ENCODE measurements around the gene WDCP. TPM values are rescaled to one million over a fixed set of nuclear protein-coding genes. Genes with fewer than 3 reads are reported as not detected.

WDCP gene
- total and polyA plus RNA-seq, 5 donors from 2014 or later = 3.4 to 11.0 (median 5.3) TPM

DNA sequence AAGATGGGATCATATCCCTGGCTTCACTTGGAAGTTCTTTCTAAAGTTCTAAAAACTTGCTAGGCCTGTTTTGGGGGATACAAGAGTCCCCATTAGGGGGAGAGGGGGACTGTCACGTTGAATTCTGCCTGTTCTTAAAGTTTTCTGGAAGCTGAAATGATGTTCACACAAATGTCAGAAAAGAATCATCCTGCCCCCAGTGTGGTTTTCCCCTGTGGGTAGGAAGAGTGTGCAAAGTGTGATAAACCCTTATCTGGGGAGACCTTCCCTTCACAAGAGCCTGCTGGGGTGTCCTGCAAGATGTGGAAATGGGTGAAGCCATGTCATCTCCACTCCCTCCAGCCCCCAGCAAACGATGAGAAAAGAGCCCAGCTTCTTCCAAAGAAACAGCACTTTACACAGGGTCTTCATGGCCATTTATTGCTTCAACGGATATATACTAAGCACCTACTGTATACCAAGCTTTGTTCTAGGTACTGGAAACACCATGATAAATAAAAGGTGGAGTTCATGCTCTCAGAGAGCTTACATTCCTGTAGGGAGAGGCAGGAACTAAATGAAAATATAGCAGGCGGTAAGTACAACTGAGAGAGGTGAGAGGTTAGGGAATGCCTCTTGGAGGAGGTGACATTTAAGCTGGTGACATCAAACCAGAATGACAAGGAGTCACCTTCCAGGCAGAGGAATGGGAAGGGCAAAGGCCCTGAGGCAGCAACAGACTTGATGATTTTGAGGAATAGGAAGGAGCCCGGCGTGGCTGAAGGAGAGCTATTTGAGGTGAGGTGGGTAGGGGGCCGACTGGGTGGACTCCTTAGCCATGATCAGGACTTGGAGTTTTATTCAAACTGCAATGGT, 35.7 kb downstream of the WDCP start:
- Histone ChIP-seq H3K27me3 (ENCODE audit: control insufficient read depth, insufficient read depth, low read length) (peaks cover 16% of the 10 kb centered on the region), H3K4me1 (ENCODE audit: control insufficient read depth, insufficient read depth, low read length, poor library complexity, severe bottlenecking) (peaks cover 12% of the 10 kb centered on the region), H3K9me3 (ENCODE audit: control insufficient read depth in 2 of 2, low read length in 2 of 2) (no peaks in the 10 kb centered on the region), H3K27ac (ENCODE audit: insufficient read depth, low read length, poor library complexity, severe bottlenecking) (no peak overlapping the region), H3K36me3 (ENCODE audit: control insufficient read depth, insufficient read depth, low read length) (no peaks in the 10 kb centered on the region), H3K4me3 (ENCODE audit: low read depth, low read length) (no peak overlapping the region)
- H3K4me1 Mint-ChIP-seq = peaks cover 0 to 6% (median 3%) of the 10 kb centered on the region in 4 donors
- no peak overlapping the region for H3K27ac Mint-ChIP-seq
- DNase-seq = no peak
- peaks cover 3% of the 10 kb centered on the region for H3K36me3 Mint-ChIP-seq
- ATAC-seq (ENCODE audit: low read depth in 2 of 2) = no peak
- H3K9me3 Mint-ChIP-seq = no peaks in the 10 kb centered on the region
- no peak overlapping the region for H3K4me3 Mint-ChIP-seq
- H3K27me3 Mint-ChIP-seq = peaks cover 34% of the 10 kb centered on the region

DNA sequence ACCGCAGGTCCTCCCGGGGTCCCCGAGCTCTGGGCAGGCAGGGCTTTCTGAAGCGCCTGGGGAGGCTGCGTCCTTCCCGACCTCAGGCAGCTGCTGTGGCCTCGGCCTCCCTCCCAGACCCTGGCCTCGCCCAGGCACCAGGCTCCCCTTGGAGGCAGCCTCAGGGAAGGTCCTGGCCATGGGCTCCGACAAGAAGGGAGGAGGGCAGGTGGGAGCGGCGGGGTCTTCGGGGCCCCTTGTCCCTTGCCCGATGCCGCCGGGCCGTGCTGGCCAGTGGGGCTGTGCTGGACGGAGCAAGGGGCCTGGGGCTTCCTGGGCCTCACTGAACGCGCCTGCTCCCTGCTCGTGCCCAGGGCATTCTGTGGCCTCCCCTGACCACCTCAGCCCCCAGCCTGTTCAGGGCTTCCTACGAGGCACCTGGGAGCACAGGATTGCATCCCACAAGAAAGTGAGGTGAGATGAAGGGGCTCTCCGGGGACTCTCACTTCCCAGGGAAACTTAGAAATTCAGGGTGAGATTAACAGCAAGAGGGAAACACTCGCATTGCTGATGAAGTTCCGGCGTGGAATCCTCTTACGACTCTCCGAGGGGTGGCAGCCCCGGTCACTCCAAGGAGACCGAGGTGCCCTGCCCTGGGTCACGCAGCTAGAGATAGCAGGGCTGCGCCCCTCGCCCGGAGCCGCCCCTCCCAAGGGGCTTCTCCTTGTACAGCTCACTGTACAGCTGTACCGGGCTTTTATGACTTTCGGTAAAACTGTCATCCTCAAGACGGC, 36.5 kb downstream of the WDCP start:
- Histone ChIP-seq H3K9me3 (ENCODE audit: control insufficient read depth in 2 of 2, low read length in 2 of 2) (no peaks in the 10 kb centered on the region), H3K27me3 (ENCODE audit: control insufficient read depth, insufficient read depth, low read length) (peaks cover 16% of the 10 kb centered on the region), H3K4me3 (ENCODE audit: low read depth, low read length) (no peak overlapping the region), H3K4me1 (ENCODE audit: control insufficient read depth, insufficient read depth, low read length, poor library complexity, severe bottlenecking) (peaks cover 12% of the 10 kb centered on the region), H3K27ac (ENCODE audit: insufficient read depth, low read length, poor library complexity, severe bottlenecking) (no peak overlapping the region), H3K36me3 (ENCODE audit: control insufficient read depth, insufficient read depth, low read length) (no peaks in the 10 kb centered on the region)
- DNase-seq (no peak), ATAC-seq (ENCODE audit: low read depth in 2 of 2) (no peak)
- H3K4me1 Mint-ChIP-seq = peaks cover 0 to 6% (median 3%) of the 10 kb centered on the region in 4 donors
- no peaks in the 10 kb centered on the region for H3K9me3 Mint-ChIP-seq
- H3K36me3 Mint-ChIP-seq = peaks cover 3% of the 10 kb centered on the region
- no peak overlapping the region for H3K27ac Mint-ChIP-seq
- no peak overlapping the region for H3K4me3 Mint-ChIP-seq
- H3K27me3 Mint-ChIP-seq = peaks cover 34% of the 10 kb centered on the region

DNA sequence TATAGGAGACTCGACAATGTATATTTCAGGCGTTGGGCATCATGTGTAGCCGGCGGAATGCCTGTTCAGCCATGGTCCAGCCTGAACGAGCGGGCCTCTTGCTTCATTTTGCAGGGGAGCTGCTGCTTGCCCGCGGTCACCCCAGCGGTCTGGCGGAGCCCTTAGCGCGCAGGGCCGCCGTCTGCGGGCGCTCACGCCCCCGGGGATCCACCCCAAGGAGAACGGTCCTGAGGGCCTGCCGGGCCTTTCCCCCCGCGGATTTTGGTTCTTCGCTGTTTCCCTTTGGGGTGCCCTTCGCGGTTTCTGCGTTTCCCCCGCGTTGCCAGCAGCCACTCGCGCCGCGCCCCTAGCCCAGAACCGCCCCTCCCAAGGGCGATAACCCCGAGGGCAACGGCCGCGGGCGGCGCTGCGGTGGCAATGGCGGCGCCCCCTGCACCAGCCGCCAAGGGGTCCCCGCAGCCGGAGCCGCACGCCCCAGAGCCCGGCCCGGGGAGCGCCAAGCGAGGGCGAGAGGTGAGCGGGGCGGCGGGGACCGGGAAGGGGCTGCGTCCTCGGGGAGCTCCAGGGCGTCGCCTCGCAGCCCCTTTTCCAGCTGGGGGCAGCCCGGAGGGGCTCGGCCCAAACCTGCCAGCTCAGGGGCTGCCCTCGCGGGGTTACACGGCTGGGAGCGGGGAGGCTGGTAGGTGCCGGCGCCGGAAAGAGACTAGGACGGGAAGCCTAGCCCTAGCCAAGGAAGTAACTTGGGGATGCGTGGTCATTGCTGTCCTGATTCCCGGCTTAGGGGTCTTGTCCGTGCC, 37.3 kb downstream of the WDCP start, which contains the start of gene MFSD2B:
TSS of gene MFSD2B (plus strand) at position 406 of the 797 bp plus-strand sequence. CDS start at position 418, 12 bp downstream.
- no peak within 1 kb of the TSS for H3K27ac Mint-ChIP-seq
- peaks cover 16% of the 10 kb centered on the region for H3K27me3 ChIP-seq (ENCODE audit: control insufficient read depth, insufficient read depth, low read length)
- H3K36me3 ChIP-seq (ENCODE audit: control insufficient read depth, insufficient read depth, low read length) = no peaks in the 10 kb centered on the region
- peak within 1 kb of the TSS in 1 of 4 donors; percentile 28 for H3K4me3 Mint-ChIP-seq
- no peaks in the 10 kb centered on the region for H3K9me3 Mint-ChIP-seq
- no peaks in the 10 kb centered on the region for H3K9me3 ChIP-seq (ENCODE audit: control insufficient read depth in 2 of 2, low read length in 2 of 2)
- peaks cover 3% of the 10 kb centered on the region for H3K36me3 Mint-ChIP-seq
- peaks cover 0 to 6% (median 3%) of the 10 kb centered on the region in 4 donors for H3K4me1 Mint-ChIP-seq
- H3K4me1 ChIP-seq (ENCODE audit: control insufficient read depth, insufficient read depth, low read length, poor library complexity, severe bottlenecking) = peaks cover 12% of the 10 kb centered on the region
- H3K4me3 ChIP-seq (ENCODE audit: low read depth, low read length) = no peak within 1 kb of the TSS
- no peak within 1 kb of the TSS for H3K27ac ChIP-seq (ENCODE audit: insufficient read depth, low read length, poor library complexity, severe bottlenecking)
- peaks cover 34% of the 10 kb centered on the region for H3K27me3 Mint-ChIP-seq
- ATAC-seq (ENCODE audit: low read depth in 2 of 2) (peak in 1 of 2 donors; percentile 11), DNase-seq (no peak)

DNA sequence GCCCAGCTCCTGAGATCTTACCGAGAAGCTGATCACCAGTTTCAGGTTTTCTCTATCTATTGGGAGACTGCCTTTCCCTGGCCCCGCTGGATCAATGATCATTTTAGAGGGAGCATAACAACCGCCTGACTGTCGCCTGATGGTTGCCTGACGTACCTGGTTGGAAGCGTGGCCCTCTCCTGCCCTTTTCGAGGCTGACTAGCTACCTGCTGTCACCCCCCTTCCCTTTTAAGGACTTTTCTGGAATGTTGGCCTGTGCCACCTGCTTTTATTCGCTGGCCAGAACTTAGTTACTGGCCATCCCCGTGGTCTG, 37.9 kb downstream of the WDCP start:
- no peaks in the 10 kb centered on the region for H3K9me3 ChIP-seq (ENCODE audit: control insufficient read depth in 2 of 2, low read length in 2 of 2)
- Mint-ChIP-seq H3K9me3 (no peaks in the 10 kb centered on the region), H3K4me1 (peaks cover 0 to 6% (median under 1%) of the 10 kb centered on the region in 4 donors), H3K36me3 (no peaks in the 10 kb centered on the region), H3K27me3 (peaks cover 34% of the 10 kb centered on the region), H3K4me3 (peak overlapping the region in 1 of 4 donors; percentile 28), H3K27ac (no peak overlapping the region)
- H3K27me3 ChIP-seq (ENCODE audit: control insufficient read depth, insufficient read depth, low read length) = peaks cover 16% of the 10 kb centered on the region
- ATAC-seq (ENCODE audit: low read depth in 2 of 2) = no peak
- DNase-seq = no peak
- no peaks in the 10 kb centered on the region for H3K36me3 ChIP-seq (ENCODE audit: control insufficient read depth, insufficient read depth, low read length)
- H3K27ac ChIP-seq (ENCODE audit: insufficient read depth, low read length, poor library complexity, severe bottlenecking) = no peak overlapping the region
- no peak overlapping the region for H3K4me3 ChIP-seq (ENCODE audit: low read depth, low read length)
- peaks cover 12% of the 10 kb centered on the region for H3K4me1 ChIP-seq (ENCODE audit: control insufficient read depth, insufficient read depth, low read length, poor library complexity, severe bottlenecking)

DNA sequence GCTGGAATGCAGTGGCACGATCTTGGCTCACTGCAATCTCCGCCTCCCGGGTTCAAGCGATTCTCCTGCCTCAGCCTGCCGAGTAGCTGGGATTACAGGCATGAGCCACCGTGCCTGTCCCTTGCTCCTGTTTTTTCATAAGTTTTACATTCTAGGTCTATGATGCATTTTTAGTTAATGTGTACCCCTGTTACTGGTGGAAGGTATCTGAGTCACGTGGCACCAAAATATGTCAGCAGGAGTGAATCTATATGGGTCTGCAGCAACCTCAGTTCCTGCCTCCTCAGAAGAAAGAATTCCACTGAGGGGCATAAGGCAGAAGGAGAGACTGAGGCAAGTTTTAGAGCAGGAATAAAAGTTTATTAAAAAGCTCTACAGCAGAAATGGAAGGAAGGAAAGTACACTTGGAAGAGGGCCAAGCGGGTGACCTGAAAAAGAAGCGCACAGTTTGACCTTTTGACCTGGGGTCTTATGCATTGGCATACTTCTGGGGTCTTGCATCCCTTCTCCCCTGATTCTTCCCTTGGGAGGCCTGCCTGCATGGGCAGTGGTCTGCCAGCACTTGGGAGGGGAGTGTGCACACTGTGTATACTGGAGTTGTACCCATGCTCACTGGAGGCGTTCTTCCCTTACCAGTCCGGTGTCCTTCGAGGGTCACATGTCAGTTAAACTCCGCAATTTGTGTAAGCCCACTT, 38.4 kb downstream of the WDCP start:
- no peak for ATAC-seq (ENCODE audit: low read depth in 2 of 2)
- Histone ChIP-seq H3K4me1 (ENCODE audit: control insufficient read depth, insufficient read depth, low read length, poor library complexity, severe bottlenecking) (peaks cover 12% of the 10 kb centered on the region), H3K36me3 (ENCODE audit: control insufficient read depth, insufficient read depth, low read length) (no peaks in the 10 kb centered on the region), H3K4me3 (ENCODE audit: low read depth, low read length) (no peak overlapping the region), H3K27me3 (ENCODE audit: control insufficient read depth, insufficient read depth, low read length) (peaks cover 16% of the 10 kb centered on the region), H3K9me3 (ENCODE audit: control insufficient read depth in 2 of 2, low read length in 2 of 2) (no peaks in the 10 kb centered on the region), H3K27ac (ENCODE audit: insufficient read depth, low read length, poor library complexity, severe bottlenecking) (no peak overlapping the region)
- H3K4me3 Mint-ChIP-seq = peak overlapping the region in 1 of 4 donors; percentile 28
- DNase-seq = no peak
- peaks cover 0 to 6% (median 0%) of the 10 kb centered on the region in 4 donors for H3K4me1 Mint-ChIP-seq
- peaks cover 34% of the 10 kb centered on the region for H3K27me3 Mint-ChIP-seq
- H3K9me3 Mint-ChIP-seq = no peaks in the 10 kb centered on the region
- H3K27ac Mint-ChIP-seq = no peak overlapping the region
- H3K36me3 Mint-ChIP-seq = no peaks in the 10 kb centered on the region

DNA sequence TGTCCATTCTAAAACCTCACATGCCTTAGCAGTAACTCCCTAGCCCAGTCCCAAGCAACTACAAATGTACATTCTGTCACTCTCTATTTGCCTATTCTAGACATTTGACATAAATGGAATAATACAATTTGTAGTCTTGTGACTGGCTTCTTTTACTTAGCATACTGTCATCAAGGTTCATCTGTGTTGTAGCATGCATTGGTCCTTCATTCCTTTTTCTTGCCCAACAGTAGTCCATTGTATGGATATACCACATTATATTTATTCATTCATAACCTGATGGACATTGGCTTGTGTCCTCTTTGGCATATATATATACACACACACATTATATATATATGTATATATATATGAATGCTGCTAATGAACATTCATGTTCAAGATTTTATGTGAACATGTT, 39.5 kb downstream of the WDCP start:
- H3K27ac Mint-ChIP-seq = no peak overlapping the region
- H3K4me3 Mint-ChIP-seq = no peak overlapping the region

DNA sequence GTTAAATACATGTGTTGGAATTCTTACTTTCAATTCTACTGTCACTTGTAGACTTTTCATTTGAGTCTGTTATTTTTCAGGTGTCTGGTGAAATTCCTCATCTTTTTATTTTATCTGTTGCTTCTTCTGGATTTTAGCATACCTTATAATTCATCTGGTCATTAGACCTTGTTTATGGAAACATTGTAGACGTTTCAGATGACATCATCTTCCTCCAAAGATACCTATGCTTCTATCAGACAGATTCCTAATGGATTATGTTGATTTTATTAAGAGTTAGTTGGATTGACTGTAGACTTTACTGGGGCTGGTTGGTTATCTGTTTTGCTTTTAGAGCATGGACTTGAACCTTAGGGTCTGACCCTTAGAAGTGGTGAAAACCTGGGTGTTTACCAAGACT, 52.6 kb downstream of the WDCP start:
- no peaks in the 10 kb centered on the region for H3K9me3 Mint-ChIP-seq
- no peak overlapping the region for H3K4me3 Mint-ChIP-seq
- Histone ChIP-seq H3K27me3 (ENCODE audit: control insufficient read depth, insufficient read depth, low read length) (no peaks in the 10 kb centered on the region), H3K27ac (ENCODE audit: insufficient read depth, low read length, poor library complexity, severe bottlenecking) (no peak overlapping the region), H3K4me1 (ENCODE audit: control insufficient read depth, insufficient read depth, low read length, poor library complexity, severe bottlenecking) (no peaks in the 10 kb centered on the region), H3K4me3 (ENCODE audit: low read depth, low read length) (no peak overlapping the region), H3K36me3 (ENCODE audit: control insufficient read depth, insufficient read depth, low read length) (peaks cover under 1% of the 10 kb centered on the region), H3K9me3 (ENCODE audit: control insufficient read depth in 2 of 2, low read length in 2 of 2) (no peaks in the 10 kb centered on the region)
- H3K27me3 Mint-ChIP-seq = no peaks in the 10 kb centered on the region
- ATAC-seq (ENCODE audit: low read depth in 2 of 2) (no peak), DNase-seq (no peak)
- peaks cover 12% of the 10 kb centered on the region for H3K36me3 Mint-ChIP-seq
- no peak overlapping the region for H3K27ac Mint-ChIP-seq
- peaks cover 0 to 9% (median 0%) of the 10 kb centered on the region in 4 donors for H3K4me1 Mint-ChIP-seq

More for the DNA sequence above, 39.5 kb downstream of the WDCP start:
- H3K4me1 Mint-ChIP-seq = peaks cover 0 to 6% (median 0%) of the 10 kb centered on the region in 4 donors
- peaks cover 28% of the 10 kb centered on the region for H3K27me3 Mint-ChIP-seq
- Histone ChIP-seq H3K4me3 (ENCODE audit: low read depth, low read length) (no peak overlapping the region), H3K27ac (ENCODE audit: insufficient read depth, low read length, poor library complexity, severe bottlenecking) (no peak overlapping the region), H3K4me1 (ENCODE audit: control insufficient read depth, insufficient read depth, low read length, poor library complexity, severe bottlenecking) (peaks cover 12% of the 10 kb centered on the region), H3K27me3 (ENCODE audit: control insufficient read depth, insufficient read depth, low read length) (peaks cover 15% of the 10 kb centered on the region), H3K36me3 (ENCODE audit: control insufficient read depth, insufficient read depth, low read length) (no peaks in the 10 kb centered on the region), H3K9me3 (ENCODE audit: control insufficient read depth in 2 of 2, low read length in 2 of 2) (no peaks in the 10 kb centered on the region)
- no peak for ATAC-seq (ENCODE audit: low read depth in 2 of 2)
- DNase-seq = no peak
- H3K36me3 Mint-ChIP-seq = no peaks in the 10 kb centered on the region
- no peaks in the 10 kb centered on the region for H3K9me3 Mint-ChIP-seq

Measured in CD4-positive, CD25-positive, alpha-beta regulatory T cell (primary cell).